Measurements from ENCODE around the gene TRIM65. TPM values are rescaled to one million over a fixed set of nuclear protein-coding genes. Genes with fewer than 3 reads are reported as not detected.
"Not testable (repeated sequence)": the region's sequence is repeated elsewhere in the genome, so short reads cannot be mapped to it uniquely, and the experiment has no call there.

TRIM65 gene
- total RNA-seq, 2 donors from 2014 or later: 12.8 to 15.7 TPM

DNA sequence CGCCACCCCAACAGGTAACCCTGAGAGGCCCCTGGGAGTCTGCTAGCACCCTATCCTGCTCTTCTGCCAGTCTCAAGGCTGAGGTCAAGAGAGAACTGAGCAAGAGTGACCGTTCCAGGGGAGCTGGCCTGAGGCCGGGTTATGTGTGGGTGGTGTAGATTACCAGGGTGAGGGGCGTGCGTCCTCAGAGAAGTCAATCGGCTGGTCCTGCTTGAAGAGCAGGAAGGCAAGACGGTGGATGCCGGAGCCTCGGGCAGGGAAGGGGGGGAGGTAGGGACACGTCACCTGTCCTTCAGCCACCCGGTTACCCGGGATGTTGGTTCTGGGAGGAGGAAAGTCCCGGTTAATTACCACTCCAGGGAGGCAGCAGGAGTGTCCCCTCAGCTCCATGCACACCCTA, 2.6 kb upstream of the TRIM65 start:
- intact Hi-C loops (cut with DNase I): no loop called here
- no peak for DNase-seq (ENCODE audit: low spot score)

DNA sequence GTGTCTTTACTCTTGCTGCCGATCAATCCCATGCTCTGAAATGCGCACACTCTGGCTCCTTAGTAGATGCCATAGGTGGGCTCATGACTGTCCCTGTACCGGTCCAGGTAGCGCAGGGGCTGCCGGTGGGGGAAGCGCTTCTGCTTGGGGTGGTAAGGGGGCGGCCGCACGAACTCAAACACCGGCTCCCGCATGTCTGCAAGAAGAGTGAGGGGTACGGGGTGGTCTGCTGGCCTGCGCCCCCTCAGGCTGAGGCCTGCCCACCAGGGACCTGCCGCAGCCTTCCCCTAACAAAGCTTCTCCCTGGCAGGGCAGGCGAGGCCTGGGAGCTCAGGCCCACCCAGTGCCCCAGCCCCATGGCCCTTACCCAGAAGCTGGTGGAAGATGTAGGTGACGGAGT, 2.0 kb upstream of the TRIM65 start:
- intact Hi-C loops (cut with DNase I): no loop called here
- no peak for DNase-seq (ENCODE audit: low spot score)

DNA sequence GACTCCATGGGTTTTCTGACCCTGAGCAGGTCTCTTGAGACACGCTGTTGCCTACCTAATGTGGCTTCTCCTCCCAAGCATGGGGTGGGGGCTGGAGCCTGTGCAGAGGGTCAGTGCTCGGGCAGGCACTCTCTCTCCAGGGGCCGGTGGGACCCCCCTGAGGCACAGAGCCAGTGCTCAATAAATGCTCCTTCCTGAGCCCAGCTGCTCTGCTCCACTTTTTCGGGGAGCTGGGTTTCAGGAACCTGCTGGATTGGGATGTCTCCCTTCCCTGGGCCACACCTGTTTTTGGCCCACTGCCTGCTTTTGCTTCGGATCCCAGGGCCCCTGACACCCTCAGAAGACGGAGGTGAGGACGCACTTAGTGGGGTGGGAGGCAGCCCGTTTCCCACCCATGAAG, 1.3 kb upstream of the TRIM65 start:
- intact Hi-C loops (cut with DNase I): no loop called here
- no peak for DNase-seq (ENCODE audit: low spot score)

- peak; percentile 88 for DNase-seq (ENCODE audit: low spot score)
- intact Hi-C loops (cut with DNase I): no loop called here
These were observed 639 bp upstream of the TRIM65 start for GRCh38 chr17:75897160-75898019.

DNA sequence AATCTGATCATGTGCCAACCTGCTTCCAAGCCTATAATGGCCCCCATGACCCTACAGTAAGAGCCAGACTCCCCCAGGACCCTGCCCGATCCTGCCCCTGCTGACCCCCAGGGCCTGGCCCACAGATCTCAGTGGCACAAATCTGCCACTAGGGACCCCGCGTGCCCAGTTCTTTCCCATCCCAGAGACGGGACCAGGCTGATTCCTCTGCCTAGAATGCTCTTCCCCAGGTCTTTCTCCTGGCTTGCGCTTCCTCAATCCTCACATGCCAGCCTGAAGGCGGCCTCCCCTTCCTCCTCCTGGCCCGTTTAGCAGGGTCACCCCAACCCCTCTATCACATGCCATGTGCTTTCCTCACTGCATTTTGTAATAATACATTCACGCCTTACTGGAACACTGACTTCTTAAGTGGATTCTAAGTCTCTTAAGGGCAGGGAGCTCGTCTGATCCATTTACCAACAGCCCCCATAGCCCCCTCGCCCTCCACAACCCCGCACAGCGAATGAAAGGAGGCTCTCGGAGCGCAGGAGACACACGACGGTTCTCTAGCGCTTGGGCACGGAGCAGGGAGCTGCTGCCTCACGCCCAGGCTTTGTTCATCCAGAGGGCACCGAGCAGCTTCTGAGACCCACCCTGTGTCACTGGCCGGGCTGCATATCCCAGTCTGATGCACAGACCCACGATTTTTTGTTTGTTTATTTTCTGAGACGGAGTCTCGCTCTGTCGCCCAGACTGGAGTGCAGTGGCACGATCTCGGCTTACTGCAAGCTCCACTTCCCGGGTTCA, 1.2 kb downstream of the TRIM65 start:
- DNase-seq (ENCODE audit: low spot score): no peak
- intact Hi-C loops (cut with DNase I): no loop called here

GRCh38 chr17:75894049-75894733, 2.6 kb downstream of the TRIM65 start:
- DNase-seq (ENCODE audit: low spot score): peak; percentile 69
- intact Hi-C loops (cut with DNase I): no loop called here

DNA sequence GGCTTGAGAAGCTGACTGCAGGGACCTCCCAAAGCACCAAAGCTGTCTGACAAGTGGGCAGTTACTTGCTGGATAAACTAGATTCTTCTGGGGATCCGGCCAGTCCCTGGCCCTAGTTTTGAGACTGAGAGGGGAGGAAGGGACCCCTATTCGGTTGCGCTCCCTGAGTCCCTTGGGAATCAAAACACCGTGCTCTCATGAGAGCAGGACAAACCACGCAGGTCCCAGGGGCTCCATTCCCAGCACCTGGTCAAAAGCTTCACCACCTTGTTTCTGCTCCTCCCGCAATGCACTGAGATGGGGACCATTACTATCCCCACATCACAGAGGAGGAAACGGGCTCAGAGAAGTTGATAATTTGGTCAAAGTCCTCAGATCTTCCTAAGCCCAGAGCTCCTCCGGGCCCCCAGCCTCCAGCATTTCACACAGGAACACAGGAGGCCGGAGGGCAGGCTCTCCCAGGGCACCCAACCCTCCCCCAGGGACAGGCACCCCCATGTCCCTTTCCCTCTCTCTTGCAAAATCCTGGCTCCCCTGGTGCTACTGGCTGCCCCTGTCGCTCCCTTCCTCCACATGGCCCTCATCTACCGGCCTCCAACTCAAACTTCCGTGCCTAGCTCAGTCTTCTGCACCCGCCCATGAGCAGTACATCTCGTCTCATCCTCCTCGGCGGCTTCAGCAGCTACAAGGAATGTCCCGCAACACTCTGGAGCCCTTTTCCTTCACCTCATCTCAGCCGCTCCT, 3.3 kb downstream of the TRIM65 start:
- DNase-seq (ENCODE audit: low spot score): no peak
- intact Hi-C loops (cut with DNase I): no loop called here

DNA sequence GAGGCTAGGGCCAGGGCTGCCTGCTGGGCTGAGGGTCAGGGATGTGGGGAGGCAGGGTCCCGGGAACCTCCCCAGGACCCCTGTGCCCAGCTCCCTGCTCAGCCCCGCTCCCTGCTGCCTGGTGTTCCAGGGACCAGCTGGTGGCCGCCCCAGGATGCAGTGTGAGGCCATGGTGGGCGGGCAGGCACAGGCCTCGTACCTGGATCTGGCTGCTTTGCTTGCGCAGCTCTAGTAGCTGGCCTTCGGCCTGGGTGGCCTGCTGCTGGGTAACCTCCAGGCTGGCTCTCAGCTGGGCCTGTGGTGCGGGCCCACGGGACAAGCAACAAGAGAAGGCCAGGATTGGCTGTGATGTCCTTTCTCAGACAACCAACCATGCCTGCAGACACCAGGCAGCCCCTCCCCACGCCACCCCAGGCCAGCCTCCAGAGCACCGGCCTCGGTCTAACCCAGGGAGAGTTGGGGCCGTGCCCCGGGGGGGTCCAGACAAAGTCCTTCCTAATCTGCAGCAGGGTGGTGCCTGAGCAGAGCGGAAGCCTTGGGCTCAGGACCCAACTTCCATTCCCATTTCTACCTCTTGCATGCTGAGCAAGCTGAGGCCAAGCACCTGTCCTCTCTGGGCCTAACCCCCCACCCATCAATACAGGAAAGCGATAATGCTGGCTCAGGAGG, 4.1 kb downstream of the TRIM65 start:
- peak; percentile 73 for DNase-seq (ENCODE audit: low spot score)
- intact Hi-C loops (cut with DNase I): no loop called here

DNA sequence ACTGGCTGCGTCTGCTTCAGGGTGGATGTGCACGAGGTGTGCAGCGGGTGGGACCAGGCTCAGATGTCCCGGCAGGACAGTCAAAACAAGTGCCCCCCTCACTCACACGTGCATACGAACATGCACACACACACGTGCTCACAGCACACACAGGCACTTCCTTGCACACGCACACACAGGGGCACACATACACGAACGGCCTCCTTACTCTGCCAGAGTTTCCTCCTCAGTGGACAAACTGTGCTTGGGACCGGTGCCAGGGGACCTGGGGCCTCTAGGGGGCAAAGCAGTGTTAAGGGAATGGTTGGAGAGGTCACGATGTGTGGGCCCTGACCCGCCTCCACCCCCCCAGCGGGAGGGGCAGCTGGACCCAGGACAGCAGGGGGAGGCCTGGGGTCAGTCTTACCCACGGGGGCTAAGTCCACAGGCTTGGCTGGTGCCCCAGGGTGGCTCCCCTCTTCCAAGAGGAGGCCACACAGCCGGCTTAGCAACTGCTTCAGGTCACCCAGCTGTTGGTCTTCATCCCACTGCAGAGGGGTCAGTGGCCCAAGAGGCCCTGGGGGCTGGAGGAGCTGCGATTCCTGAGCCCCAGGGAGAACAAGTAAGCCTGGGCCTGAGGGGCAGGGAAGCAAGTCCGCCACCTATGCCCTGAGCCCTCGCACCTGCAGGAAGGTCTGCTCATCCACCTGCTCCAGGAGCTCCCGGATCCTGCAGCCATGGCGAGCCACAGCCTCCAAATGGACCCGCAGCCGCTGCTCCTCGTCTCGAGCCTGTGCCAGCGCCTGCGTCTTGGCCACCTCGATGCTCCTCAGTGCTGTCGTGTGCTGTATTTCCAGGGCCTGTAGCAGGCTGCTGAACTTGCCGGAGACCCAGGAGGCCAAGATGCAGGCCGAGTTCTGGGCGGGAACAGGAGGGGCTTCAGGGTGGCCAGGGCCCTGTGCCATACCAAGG, 4.9 kb downstream of the TRIM65 start:
- intact Hi-C loops (cut with DNase I): no loop called here
- peak; percentile 65 for DNase-seq (ENCODE audit: low spot score)

DNA sequence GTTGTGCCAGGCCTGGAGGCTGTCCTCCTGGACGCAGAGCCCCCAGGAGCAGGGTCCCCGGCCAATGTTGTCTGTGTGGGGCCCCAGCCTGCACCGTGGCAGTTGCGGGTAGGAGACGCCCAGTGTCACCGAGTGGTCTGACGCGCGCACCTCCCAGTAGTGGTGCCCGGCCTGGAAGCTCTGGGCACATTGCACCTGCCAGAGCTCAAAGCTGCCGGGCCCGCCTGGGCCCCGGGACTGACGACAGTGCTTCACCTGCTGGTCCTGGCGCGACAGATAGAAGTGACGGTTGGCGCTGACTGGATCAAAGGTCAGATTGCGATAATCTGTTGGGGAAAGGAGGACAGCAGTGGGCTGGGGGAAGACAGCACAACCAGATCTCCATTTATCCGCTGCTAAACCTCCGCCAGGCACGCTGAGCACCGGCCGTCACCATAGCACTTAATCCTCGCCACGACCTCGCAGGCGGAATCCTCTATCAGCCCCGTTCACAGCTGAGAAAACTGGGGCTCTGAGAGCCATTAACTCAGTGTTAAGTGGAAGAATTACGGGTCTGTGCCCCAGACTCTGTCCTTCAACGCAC, 5.6 kb downstream of the TRIM65 start:
- intact Hi-C loops (cut with DNase I): no loop called here

GRCh38 chr17:75889454-75889853, 7.3 kb downstream of the TRIM65 start:
- no peak for DNase-seq (ENCODE audit: low spot score)
- intact Hi-C loops (cut with DNase I): no loop called here

More for the DNA sequence above, 5.6 kb downstream of the TRIM65 start:
- peak; percentile 75 for DNase-seq (ENCODE audit: low spot score)

GRCh38 chr17:75888484-75888883, 8.3 kb downstream of the TRIM65 start:
- peak; percentile 67 for DNase-seq (ENCODE audit: low spot score)
- intact Hi-C loops (cut with DNase I): no loop called here

DNA sequence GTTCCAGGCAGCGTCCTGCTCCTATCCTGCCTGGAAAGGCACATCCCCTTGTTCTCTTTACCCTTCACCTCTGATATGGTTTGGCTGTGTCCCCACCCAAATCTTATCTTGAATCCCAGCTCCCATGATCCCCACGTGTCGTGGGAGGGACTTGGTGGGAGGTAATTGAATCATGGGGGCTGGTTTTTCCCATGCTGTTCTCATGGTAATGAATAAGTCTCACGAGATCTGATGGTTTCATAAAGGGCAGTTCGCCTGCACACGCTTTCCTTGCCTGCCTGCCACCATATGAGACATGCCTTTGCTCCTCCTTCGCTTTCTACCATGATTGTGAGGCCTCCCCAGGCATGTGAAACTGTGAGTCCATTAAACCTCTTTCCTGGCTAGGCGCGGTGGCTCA, 10.9 kb downstream of the TRIM65 start:
- DNase-seq (ENCODE audit: low spot score); intact Hi-C loops (cut with DNase I): not testable (repeated sequence)

GRCh38 chr17:75885431-75885830, 11.3 kb downstream of the TRIM65 start:
- no peak for DNase-seq (ENCODE audit: low spot score)
- intact Hi-C loops (cut with DNase I): no loop called here

- DNase-seq (ENCODE audit: low spot score): no peak
- intact Hi-C loops (cut with DNase I): loop anchor here (5.0 kb wide), 2 partner anchors 35 to 605 kb away; no protein-coding TSS in a partner anchor
These were observed 14.9 kb downstream of the TRIM65 start for GRCh38 chr17:75881678-75882454.

DNA sequence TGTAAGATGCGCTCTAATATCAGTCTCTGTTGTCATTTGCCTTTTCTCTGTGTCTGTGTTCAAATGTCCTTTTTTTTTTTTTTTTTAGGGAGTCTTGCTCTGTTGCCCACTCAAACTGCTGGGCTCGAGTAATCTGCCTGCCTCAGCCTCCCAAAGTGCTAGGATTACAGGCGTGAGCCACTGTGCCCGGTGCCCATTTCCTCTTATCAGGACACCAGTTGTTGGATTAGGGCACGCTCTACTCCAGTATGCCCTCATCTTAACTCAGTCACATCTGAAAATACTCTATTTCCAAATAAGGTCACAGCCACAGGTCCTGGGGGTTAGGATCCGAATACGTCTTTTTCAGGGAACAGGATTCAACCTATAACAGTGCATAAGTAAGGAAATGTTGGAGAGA, 16.5 kb downstream of the TRIM65 start:
- intact Hi-C loops (cut with DNase I): loop anchor here (5.0 kb wide), 2 partner anchors 33 to 607 kb away; no protein-coding TSS in a partner anchor
- no peak for DNase-seq (ENCODE audit: low spot score)
